ENCODE measurements around the gene DNAJC22.

Gene DNAJC22

DNA sequence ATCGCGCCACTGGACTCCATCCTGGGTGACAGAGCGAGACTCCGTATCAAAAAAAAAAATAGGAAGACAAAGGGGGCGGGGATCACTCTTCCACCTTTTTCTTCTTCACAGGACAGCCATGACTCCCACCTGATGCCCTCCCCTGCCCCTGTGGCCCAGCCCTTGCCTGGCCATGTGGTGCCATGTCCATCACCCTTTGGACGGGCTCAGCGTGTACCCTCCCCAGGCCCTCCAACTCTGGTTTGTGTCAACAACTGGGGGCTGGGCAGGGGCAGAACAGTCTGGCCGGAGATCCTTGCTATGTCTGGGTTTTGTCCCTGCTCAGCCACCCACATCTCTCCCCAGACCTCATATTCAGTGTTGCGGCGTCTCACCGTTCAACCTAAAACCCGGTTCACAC, 17.9 kb upstream of the DNAJC22 start:
- no peak overlapping the region for H3K9ac ChIP-seq (ENCODE audit: low read depth, low read length)
- H3K27me3 ChIP-seq (ENCODE audit: insufficient read depth, low read length, poor library complexity): no peaks in the 10 kb centered on the region
- ATAC-seq (ENCODE audit: insufficient read depth, low read depth) (no peak), DNase-seq (no peak)
- peaks cover 14% of the 10 kb centered on the region for H3K79me2 ChIP-seq (ENCODE audit: insufficient read depth, low read length)
- H4K20me1 ChIP-seq (ENCODE audit: insufficient read depth, low read length): peaks cover 9% of the 10 kb centered on the region; the same call in 1 of the 2 replicates
- no peak overlapping the region for H3K4me2 ChIP-seq (ENCODE audit: insufficient read depth, low read length)
- H2AFZ ChIP-seq (ENCODE audit: low read depth, low read length): no peak overlapping the region
- TF ChIP-seq, protein P1, sequence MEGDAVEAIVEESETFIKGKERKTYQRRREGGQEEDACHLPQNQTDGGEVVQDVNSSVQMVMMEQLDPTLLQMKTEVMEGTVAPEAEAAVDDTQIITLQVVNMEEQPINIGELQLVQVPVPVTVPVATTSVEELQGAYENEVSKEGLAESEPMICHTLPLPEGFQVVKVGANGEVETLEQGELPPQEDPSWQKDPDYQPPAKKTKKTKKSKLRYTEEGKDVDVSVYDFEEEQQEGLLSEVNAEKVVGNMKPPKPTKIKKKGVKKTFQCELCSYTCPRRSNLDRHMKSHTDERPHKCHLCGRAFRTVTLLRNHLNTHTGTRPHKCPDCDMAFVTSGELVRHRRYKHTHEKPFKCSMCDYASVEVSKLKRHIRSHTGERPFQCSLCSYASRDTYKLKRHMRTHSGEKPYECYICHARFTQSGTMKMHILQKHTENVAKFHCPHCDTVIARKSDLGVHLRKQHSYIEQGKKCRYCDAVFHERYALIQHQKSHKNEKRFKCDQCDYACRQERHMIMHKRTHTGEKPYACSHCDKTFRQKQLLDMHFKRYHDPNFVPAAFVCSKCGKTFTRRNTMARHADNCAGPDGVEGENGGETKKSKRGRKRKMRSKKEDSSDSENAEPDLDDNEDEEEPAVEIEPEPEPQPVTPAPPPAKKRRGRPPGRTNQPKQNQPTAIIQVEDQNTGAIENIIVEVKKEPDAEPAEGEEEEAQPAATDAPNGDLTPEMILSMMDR (IDR thresholded peaks at IDR 0.05; ENCODE audit: borderline replicate concordance, extremely low read depth, low read length, poor library complexity, severe bottlenecking): no peak
- no peak for TF ChIP-seq EZH2 (IDR thresholded peaks at IDR 0.05; ENCODE audit: borderline replicate concordance, low read depth, low read length, severe bottlenecking)
- peaks cover 71% of the 10 kb centered on the region for H3K36me3 ChIP-seq (ENCODE audit: insufficient read depth, low read length)
- peaks cover 22% of the 10 kb centered on the region for H3K4me1 ChIP-seq (ENCODE audit: insufficient read depth, low read length)
- H3K27ac ChIP-seq (ENCODE audit: low read length): no peak overlapping the region
- no peaks in the 10 kb centered on the region for H3K9me3 ChIP-seq (ENCODE audit: insufficient read depth, low read length, severe bottlenecking)
- H3K4me3 ChIP-seq (ENCODE audit: low read depth in 1 of 2, low read length in 2 of 2): no peak overlapping the region

DNA sequence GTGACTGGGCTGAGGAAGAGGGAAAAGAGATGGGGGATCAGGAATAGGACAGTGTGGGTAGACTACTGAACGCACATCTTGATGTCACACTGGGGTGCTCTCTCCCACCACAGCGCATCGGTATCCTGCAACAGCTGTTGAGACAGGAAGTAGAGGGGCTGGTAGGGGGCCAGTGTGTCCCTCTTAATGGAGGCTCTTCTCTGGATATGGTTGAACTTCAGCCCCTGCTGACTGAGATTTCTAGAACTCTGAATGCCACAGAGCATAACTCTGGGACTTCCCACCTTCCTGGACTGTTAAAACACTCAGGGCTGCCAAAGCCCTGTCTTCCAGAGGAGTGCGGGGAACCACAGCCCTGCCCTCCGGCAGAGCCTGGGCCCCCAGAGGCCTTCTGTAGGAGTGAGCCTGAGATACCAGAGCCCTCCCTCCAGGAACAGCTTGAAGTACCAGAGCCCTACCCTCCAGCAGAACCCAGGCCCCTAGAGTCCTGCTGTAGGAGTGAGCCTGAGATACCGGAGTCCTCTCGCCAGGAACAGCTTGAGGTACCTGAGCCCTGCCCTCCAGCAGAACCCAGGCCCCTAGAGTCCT, 16.6 kb upstream of the DNAJC22 start:
- Histone ChIP-seq H3K4me1 (ENCODE audit: insufficient read depth, low read length) (peaks cover 10% of the 10 kb centered on the region), H3K4me3 (ENCODE audit: low read depth in 1 of 2, low read length in 2 of 2) (no peak overlapping the region), H3K27me3 (ENCODE audit: insufficient read depth, low read length, poor library complexity) (no peaks in the 10 kb centered on the region), H4K20me1 (ENCODE audit: insufficient read depth, low read length) (peaks cover 9% of the 10 kb centered on the region; the same call in 1 of the 2 replicates), H3K27ac (ENCODE audit: low read length) (no peak overlapping the region), H3K79me2 (ENCODE audit: insufficient read depth, low read length) (0 out of 2 replicates have a peak, but pooled peaks cover 5% of the 10 kb centered on the region), H3K9ac (ENCODE audit: low read depth, low read length) (no peak overlapping the region), H3K36me3 (ENCODE audit: insufficient read depth, low read length) (peaks cover 63% of the 10 kb centered on the region), H2AFZ (ENCODE audit: low read depth, low read length) (no peak overlapping the region), H3K4me2 (ENCODE audit: insufficient read depth, low read length) (no peak overlapping the region), H3K9me3 (ENCODE audit: insufficient read depth, low read length, severe bottlenecking) (no peaks in the 10 kb centered on the region)
- ATAC-seq (ENCODE audit: insufficient read depth, low read depth) (no peak), DNase-seq (no peak)
- TF ChIP-seq, protein P1 (IDR thresholded peaks at IDR 0.05; ENCODE audit: borderline replicate concordance, extremely low read depth, low read length, poor library complexity, severe bottlenecking): no peak
- TF ChIP-seq EZH2 (IDR thresholded peaks at IDR 0.05; ENCODE audit: borderline replicate concordance, low read depth, low read length, severe bottlenecking): no peak

- Histone ChIP-seq H4K20me1 (ENCODE audit: insufficient read depth, low read length) (peaks cover 8% of the 10 kb centered on the region; the same call in 1 of the 2 replicates), H3K27ac (ENCODE audit: low read length) (no peak overlapping the region)
These were observed 15.9 kb upstream of the DNAJC22 start for GRCh38 chr12:49330631-49331379.

More at GRCh38 chr12:49330631-49331379, 15.9 kb upstream of the DNAJC22 start:
- Histone ChIP-seq H3K4me1 (ENCODE audit: insufficient read depth, low read length) (peaks cover 3% of the 10 kb centered on the region), H3K9me3 (ENCODE audit: insufficient read depth, low read length, severe bottlenecking) (no peaks in the 10 kb centered on the region), H3K4me2 (ENCODE audit: insufficient read depth, low read length) (no peak overlapping the region), H3K9ac (ENCODE audit: low read depth, low read length) (no peak overlapping the region), H3K27me3 (ENCODE audit: insufficient read depth, low read length, poor library complexity) (no peaks in the 10 kb centered on the region), H3K4me3 (ENCODE audit: low read depth in 1 of 2, low read length in 2 of 2) (no peak overlapping the region), H2AFZ (ENCODE audit: low read depth, low read length) (no peak overlapping the region), H3K79me2 (ENCODE audit: insufficient read depth, low read length) (no peaks in the 10 kb centered on the region), H3K36me3 (ENCODE audit: insufficient read depth, low read length) (peaks cover 56% of the 10 kb centered on the region)
- DNase-seq: no peak
- TF ChIP-seq, protein P1 (IDR thresholded peaks at IDR 0.05; ENCODE audit: borderline replicate concordance, extremely low read depth, low read length, poor library complexity, severe bottlenecking): no peak
- TF ChIP-seq EZH2 (IDR thresholded peaks at IDR 0.05; ENCODE audit: borderline replicate concordance, low read depth, low read length, severe bottlenecking): no peak
- ATAC-seq (ENCODE audit: insufficient read depth, low read depth): no peak
